Astrocyte of the hippocampus (primary cell): ENCODE results near the gene HPCAL1.

Experiments used
- DNase-seq: peaks from one replicate; pipeline ENCODE4 v3.0.0; 2011; ENCODE audit warnings: low read depth, low spot score

HPCAL1 gene

GRCh38 chr2:10269291-10269690, 33.4 kb upstream of the HPCAL1 start:
- DNase-seq = no peak

- no peak for DNase-seq
Observed at GRCh38 chr2:10269711-10270610, 32.7 kb upstream of the HPCAL1 start.

GRCh38 chr2:10271509-10271908, 31.2 kb upstream of the HPCAL1 start:
- DNase-seq = no peak

GRCh38 chr2:10271946-10272345, 30.8 kb upstream of the HPCAL1 start:
- no peak for DNase-seq

- DNase-seq = no peak
Observed at GRCh38 chr2:10272464-10272863, 30.2 kb upstream of the HPCAL1 start.

GRCh38 chr2:10273215-10274175, 29.2 kb upstream of the HPCAL1 start:
- DNase-seq = no peak

- no peak for DNase-seq
Observed at GRCh38 chr2:10274376-10274775, 28.3 kb upstream of the HPCAL1 start.

GRCh38 chr2:10274983-10275802, 27.5 kb upstream of the HPCAL1 start:
- DNase-seq = no peak

GRCh38 chr2:10276481-10277292, 26.0 kb upstream of the HPCAL1 start:
- DNase-seq = no peak

GRCh38 chr2:10277293-10278028, 25.2 kb upstream of the HPCAL1 start:
- no peak for DNase-seq

- no peak for DNase-seq
Observed at GRCh38 chr2:10278029-10278762, 24.5 kb upstream of the HPCAL1 start.

GRCh38 chr2:10278763-10279471, 23.8 kb upstream of the HPCAL1 start:
- DNase-seq = no peak

- no peak for DNase-seq
Observed at GRCh38 chr2:10279472-10279870, 23.2 kb upstream of the HPCAL1 start.

- DNase-seq = no peak
Observed at GRCh38 chr2:10279946-10280463, 22.7 kb upstream of the HPCAL1 start.

- DNase-seq = no peak
Observed at GRCh38 chr2:10281891-10282290, 20.8 kb upstream of the HPCAL1 start.

- DNase-seq = no peak
Observed at GRCh38 chr2:10282611-10283105, 20.0 kb upstream of the HPCAL1 start.

GRCh38 chr2:10283106-10284062, 19.3 kb upstream of the HPCAL1 start:
- DNase-seq = peak; percentile 80
